NCI-H2196 treated with DMSO at 0.1 percent for 48 hours (cell line): Measurements from ENCODE around the gene MTMR12.

Experiments used
- DNase-seq: peaks from one replicate; lab custom pipeline; 2025; ENCODE audit not compliant: unreplicated experiment; lab: John Stamatoyannopoulos, UW

Gene MTMR12

GRCh38 chr5:32277798-32278197 is 34.9 kb downstream of the MTMR12 start:
- DNase-seq, result no peak

GRCh38 chr5:32276173-32276853 is 36.4 kb downstream of the MTMR12 start:
- no peak for DNase-seq

- no peak for DNase-seq
Observed at GRCh38 chr5:32275396-32275741, 37.4 kb downstream of the MTMR12 start.

GRCh38 chr5:32274548-32275395 is 38.0 kb downstream of the MTMR12 start:
- no peak for DNase-seq

GRCh38 chr5:32273821-32274220 is 38.9 kb downstream of the MTMR12 start:
- DNase-seq, result no peak

GRCh38 chr5:32272746-32273145 is 40.0 kb downstream of the MTMR12 start:
- no peak for DNase-seq

- no peak for DNase-seq
Observed at GRCh38 chr5:32270946-32271345, 41.8 kb downstream of the MTMR12 start.

- DNase-seq, result no peak
Observed at GRCh38 chr5:32270178-32270577, 42.6 kb downstream of the MTMR12 start.

GRCh38 chr5:32265902-32266301 is 46.8 kb downstream of the MTMR12 start:
- no peak for DNase-seq

GRCh38 chr5:32264957-32265572 is 47.7 kb downstream of the MTMR12 start:
- no peak for DNase-seq

GRCh38 chr5:32263684-32264083 is 49.1 kb downstream of the MTMR12 start:
- DNase-seq, result no peak

- no peak for DNase-seq
Observed at GRCh38 chr5:32261198-32261597, 51.5 kb downstream of the MTMR12 start.

GRCh38 chr5:32259033-32259432 is 53.7 kb downstream of the MTMR12 start:
- no peak for DNase-seq

- no peak for DNase-seq
Observed at GRCh38 chr5:32258424-32258823, 54.3 kb downstream of the MTMR12 start.

- no peak for DNase-seq
Observed at GRCh38 chr5:32255540-32255900, 57.2 kb downstream of the MTMR12 start.

- DNase-seq, result no peak
Observed at GRCh38 chr5:32254881-32255539, 57.7 kb downstream of the MTMR12 start.

GRCh38 chr5:32251871-32252458 is 60.8 kb downstream of the MTMR12 start:
- no peak for DNase-seq

- no peak for DNase-seq
Observed at GRCh38 chr5:32249668-32250067, 63.1 kb downstream of the MTMR12 start.

- DNase-seq, result no peak
Observed at GRCh38 chr5:32245742-32246141, 67.0 kb downstream of the MTMR12 start.

GRCh38 chr5:32244017-32244416 is 68.7 kb downstream of the MTMR12 start:
- no peak for DNase-seq

GRCh38 chr5:32241034-32241783 is 71.5 kb downstream of the MTMR12 start:
- no peak for DNase-seq
